Activated naive CD8-positive, alpha-beta T cell treated with anti-CD3 and anti-CD28 coated beads, Interleukin-2, amount 50 U/mL, for 24 hours (primary cell): ENCODE results near the gene ZNF581.

Experiments
- ATAC-seq: fragments of 150-1000 bp; cut with Tn5 transposase; one replicate; pipeline ENCODE4 v1.10.0; 2021
- DNase-seq: peaks from one replicate; pipeline ENCODE4 v3.0.0; 2021
- H3K27ac Mint-ChIP-seq: one replicate; pipeline ENCODE4 v1.8.0; 2021; ENCODE audit warnings: mild to moderate bottlenecking, mixed read lengths
- H3K27me3 Mint-ChIP-seq: one replicate; pipeline ENCODE4 v1.8.0; 2021; ENCODE audit warnings: mixed read lengths
- H3K36me3 Mint-ChIP-seq: one replicate; pipeline ENCODE4 v1.8.0; 2021; ENCODE audit warnings: low read depth, mixed read lengths
- H3K4me1 Mint-ChIP-seq: one replicate; pipeline ENCODE4 v1.8.0; 2021; ENCODE audit warnings: mixed read lengths
- H3K4me3 Mint-ChIP-seq: one replicate; pipeline ENCODE4 v1.8.0; 2021; ENCODE audit warnings: mild to moderate bottlenecking, moderate library complexity, mixed read lengths
- H3K9me3 Mint-ChIP-seq: one replicate; pipeline ENCODE4 v1.8.0; 2021; ENCODE audit warnings: mixed read lengths

Gene ZNF581

GRCh38 chr19:55668603-55669348 is 25.3 kb downstream of the ZNF581 start:
- no peaks in the 10 kb centered on the region for H3K9me3 Mint-ChIP-seq
- ATAC-seq (no peak), DNase-seq (no peak)
- no peak overlapping the region for H3K27ac Mint-ChIP-seq
- no peak overlapping the region for H3K4me3 Mint-ChIP-seq
- H3K27me3 Mint-ChIP-seq, result no peaks in the 10 kb centered on the region
- peaks cover 27% of the 10 kb centered on the region for H3K4me1 Mint-ChIP-seq
- peaks cover 46% of the 10 kb centered on the region for H3K36me3 Mint-ChIP-seq

GRCh38 chr19:55669418-55670279 is 26.2 kb downstream of the ZNF581 start:
- peaks cover 32% of the 10 kb centered on the region for H3K4me1 Mint-ChIP-seq
- peaks cover 41% of the 10 kb centered on the region for H3K36me3 Mint-ChIP-seq
- no peak overlapping the region for H3K4me3 Mint-ChIP-seq
- H3K27ac Mint-ChIP-seq, result no peak overlapping the region
- DNase-seq, result no peak
- H3K27me3 Mint-ChIP-seq, result no peaks in the 10 kb centered on the region
- no peaks in the 10 kb centered on the region for H3K9me3 Mint-ChIP-seq
- no peak for ATAC-seq

GRCh38 chr19:55670280-55671053 is 27.0 kb downstream of the ZNF581 start:
- Mint-ChIP-seq H3K4me1 (peaks cover 33% of the 10 kb centered on the region), H3K9me3 (no peaks in the 10 kb centered on the region), H3K27me3 (no peaks in the 10 kb centered on the region), H3K27ac (peak overlapping the region; percentile 40), H3K4me3 (no peak overlapping the region), H3K36me3 (peaks cover 38% of the 10 kb centered on the region)
- no peak for DNase-seq
- ATAC-seq, result no peak

GRCh38 chr19:55671054-55671378 is 27.6 kb downstream of the ZNF581 start:
- Mint-ChIP-seq H3K4me1 (peaks cover 38% of the 10 kb centered on the region), H3K9me3 (no peaks in the 10 kb centered on the region), H3K27me3 (no peaks in the 10 kb centered on the region), H3K4me3 (no peak overlapping the region), H3K27ac (peak overlapping the region; percentile 40), H3K36me3 (peaks cover 40% of the 10 kb centered on the region)
- DNase-seq, result no peak
- no peak for ATAC-seq

- peaks cover 38% of the 10 kb centered on the region for H3K36me3 Mint-ChIP-seq
- no peak overlapping the region for H3K27ac Mint-ChIP-seq
- H3K9me3 Mint-ChIP-seq, result no peaks in the 10 kb centered on the region
- H3K4me3 Mint-ChIP-seq, result no peak overlapping the region
- DNase-seq (no peak), ATAC-seq (no peak)
- H3K4me1 Mint-ChIP-seq, result peaks cover 49% of the 10 kb centered on the region
- H3K27me3 Mint-ChIP-seq, result no peaks in the 10 kb centered on the region
Measured at GRCh38 chr19:55672418-55672817, 29.0 kb downstream of the ZNF581 start.

- peaks cover 41% of the 10 kb centered on the region for H3K36me3 Mint-ChIP-seq
- peaks cover 59% of the 10 kb centered on the region for H3K4me1 Mint-ChIP-seq
- H3K27ac Mint-ChIP-seq, result peak overlapping the region; percentile 75
- H3K4me3 Mint-ChIP-seq, result no peak overlapping the region
- H3K9me3 Mint-ChIP-seq, result no peaks in the 10 kb centered on the region
- DNase-seq (no peak), ATAC-seq (no peak)
- H3K27me3 Mint-ChIP-seq, result no peaks in the 10 kb centered on the region
Measured at GRCh38 chr19:55673465-55673864, 30.0 kb downstream of the ZNF581 start.

- Mint-ChIP-seq H3K9me3 (no peaks in the 10 kb centered on the region), H3K36me3 (peaks cover 45% of the 10 kb centered on the region), H3K4me3 (peak overlapping the region; percentile 68), H3K27me3 (no peaks in the 10 kb centered on the region), H3K27ac (peak overlapping the region; percentile 75), H3K4me1 (peaks cover 63% of the 10 kb centered on the region)
- no peak for DNase-seq
- ATAC-seq, result no peak
Measured at GRCh38 chr19:55673889-55674288, 30.4 kb downstream of the ZNF581 start.

- Mint-ChIP-seq H3K27me3 (no peaks in the 10 kb centered on the region), H3K4me1 (peaks cover 68% of the 10 kb centered on the region), H3K27ac (peak overlapping the region; percentile 67), H3K36me3 (peaks cover 48% of the 10 kb centered on the region), H3K9me3 (no peaks in the 10 kb centered on the region), H3K4me3 (peak overlapping the region; percentile 68)
- DNase-seq (no peak), ATAC-seq (no peak)
Measured at GRCh38 chr19:55674459-55674840, 31.0 kb downstream of the ZNF581 start.

- H3K9me3 Mint-ChIP-seq, result no peaks in the 10 kb centered on the region
- ATAC-seq (peak; percentile 90), DNase-seq (peak; percentile 98)
- peaks cover 71% of the 10 kb centered on the region for H3K4me1 Mint-ChIP-seq
- peak within 1 kb of the TSS; percentile 100 for H3K4me3 Mint-ChIP-seq
- H3K36me3 Mint-ChIP-seq, result peaks cover 52% of the 10 kb centered on the region
- H3K27me3 Mint-ChIP-seq, result no peaks in the 10 kb centered on the region
- H3K27ac Mint-ChIP-seq, result peak within 1 kb of the TSS; percentile 98
Measured at GRCh38 chr19:55674841-55675660, 31.6 kb downstream of the ZNF581 start, which contains the start of gene EPN1. Gene EPN1 (plus strand): TSS chr19:55675226. CDS start chr19:55678628, 3,402 bp downstream.

GRCh38 chr19:55675661-55676354 is 32.4 kb downstream of the ZNF581 start:
- DNase-seq (no peak), ATAC-seq (no peak)
- H3K9me3 Mint-ChIP-seq, result no peaks in the 10 kb centered on the region
- H3K4me3 Mint-ChIP-seq, result peak overlapping the region; percentile 100
- H3K4me1 Mint-ChIP-seq, result peaks cover 68% of the 10 kb centered on the region
- H3K36me3 Mint-ChIP-seq, result peaks cover 53% of the 10 kb centered on the region
- H3K27ac Mint-ChIP-seq, result peak overlapping the region; percentile 98
- H3K27me3 Mint-ChIP-seq, result no peaks in the 10 kb centered on the region

- ATAC-seq, result no peak
- Mint-ChIP-seq H3K36me3 (peaks cover 49% of the 10 kb centered on the region), H3K27ac (peak overlapping the region; percentile 98)
Measured at GRCh38 chr19:55676383-55676782, 32.9 kb downstream of the ZNF581 start.

GRCh38 chr19:55676889-55677505 is 33.5 kb downstream of the ZNF581 start:
- ATAC-seq (no peak), DNase-seq (no peak)
- Mint-ChIP-seq H3K27ac (peak overlapping the region; percentile 98), H3K4me3 (peak overlapping the region; percentile 100), H3K27me3 (no peaks in the 10 kb centered on the region), H3K9me3 (no peaks in the 10 kb centered on the region), H3K4me1 (peaks cover 60% of the 10 kb centered on the region), H3K36me3 (peaks cover 46% of the 10 kb centered on the region)

More at GRCh38 chr19:55676383-55676782, 32.9 kb downstream of the ZNF581 start:
- Mint-ChIP-seq H3K9me3 (no peaks in the 10 kb centered on the region), H3K4me1 (peaks cover 63% of the 10 kb centered on the region), H3K27me3 (no peaks in the 10 kb centered on the region), H3K4me3 (peak overlapping the region; percentile 100)
- no peak for DNase-seq

GRCh38 chr19:55677572-55678028 is 34.2 kb downstream of the ZNF581 start:
- Mint-ChIP-seq H3K4me3 (peak overlapping the region; percentile 100), H3K9me3 (no peaks in the 10 kb centered on the region), H3K27me3 (no peaks in the 10 kb centered on the region), H3K27ac (peak overlapping the region; percentile 98), H3K36me3 (peaks cover 44% of the 10 kb centered on the region), H3K4me1 (peaks cover 56% of the 10 kb centered on the region)
- ATAC-seq, result no peak
- no peak for DNase-seq
